Astrocyte of the cerebellum (primary cell): ENCODE data around the gene PGS1.
"Not testable (repeated sequence)": the region's sequence is repeated elsewhere in the genome, so short reads cannot be mapped to it uniquely, and the experiment has no call there.

ENCODE experiments used
- DNase-seq: peaks from one replicate; pipeline ENCODE4 v3.0.0-alpha.2; 2011; ENCODE audit warnings: low read depth
- H3K4me3 ChIP-seq: 2 replicates; pipeline ENCODE4 v1.5.1; 2011; ENCODE audit warnings: mild to moderate bottlenecking, low read depth, low read length, moderate library complexity
- in situ Hi-C: cut with HindIII; loops from 2 replicates; pipeline ENCODE4 v1.10.0; 2017; ENCODE audit warnings: low sequenced_read_pairs
- TF ChIP-seq, protein P1 (sequence below): IDR thresholded peaks from 2 replicates; pipeline ENCODE4 v1.5.1; 2012; ENCODE audit warnings: low read length, low read depth, moderate library complexity, mild to moderate bottlenecking; ENCODE audit errors: missing control alignments

PGS1 gene, protein sequence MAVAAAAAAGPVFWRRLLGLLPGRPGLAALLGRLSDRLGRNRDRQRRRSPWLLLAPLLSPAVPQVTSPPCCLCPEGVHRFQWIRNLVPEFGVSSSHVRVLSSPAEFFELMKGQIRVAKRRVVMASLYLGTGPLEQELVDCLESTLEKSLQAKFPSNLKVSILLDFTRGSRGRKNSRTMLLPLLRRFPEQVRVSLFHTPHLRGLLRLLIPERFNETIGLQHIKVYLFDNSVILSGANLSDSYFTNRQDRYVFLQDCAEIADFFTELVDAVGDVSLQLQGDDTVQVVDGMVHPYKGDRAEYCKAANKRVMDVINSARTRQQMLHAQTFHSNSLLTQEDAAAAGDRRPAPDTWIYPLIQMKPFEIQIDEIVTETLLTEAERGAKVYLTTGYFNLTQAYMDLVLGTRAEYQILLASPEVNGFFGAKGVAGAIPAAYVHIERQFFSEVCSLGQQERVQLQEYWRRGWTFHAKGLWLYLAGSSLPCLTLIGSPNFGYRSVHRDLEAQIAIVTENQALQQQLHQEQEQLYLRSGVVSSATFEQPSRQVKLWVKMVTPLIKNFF

DNA sequence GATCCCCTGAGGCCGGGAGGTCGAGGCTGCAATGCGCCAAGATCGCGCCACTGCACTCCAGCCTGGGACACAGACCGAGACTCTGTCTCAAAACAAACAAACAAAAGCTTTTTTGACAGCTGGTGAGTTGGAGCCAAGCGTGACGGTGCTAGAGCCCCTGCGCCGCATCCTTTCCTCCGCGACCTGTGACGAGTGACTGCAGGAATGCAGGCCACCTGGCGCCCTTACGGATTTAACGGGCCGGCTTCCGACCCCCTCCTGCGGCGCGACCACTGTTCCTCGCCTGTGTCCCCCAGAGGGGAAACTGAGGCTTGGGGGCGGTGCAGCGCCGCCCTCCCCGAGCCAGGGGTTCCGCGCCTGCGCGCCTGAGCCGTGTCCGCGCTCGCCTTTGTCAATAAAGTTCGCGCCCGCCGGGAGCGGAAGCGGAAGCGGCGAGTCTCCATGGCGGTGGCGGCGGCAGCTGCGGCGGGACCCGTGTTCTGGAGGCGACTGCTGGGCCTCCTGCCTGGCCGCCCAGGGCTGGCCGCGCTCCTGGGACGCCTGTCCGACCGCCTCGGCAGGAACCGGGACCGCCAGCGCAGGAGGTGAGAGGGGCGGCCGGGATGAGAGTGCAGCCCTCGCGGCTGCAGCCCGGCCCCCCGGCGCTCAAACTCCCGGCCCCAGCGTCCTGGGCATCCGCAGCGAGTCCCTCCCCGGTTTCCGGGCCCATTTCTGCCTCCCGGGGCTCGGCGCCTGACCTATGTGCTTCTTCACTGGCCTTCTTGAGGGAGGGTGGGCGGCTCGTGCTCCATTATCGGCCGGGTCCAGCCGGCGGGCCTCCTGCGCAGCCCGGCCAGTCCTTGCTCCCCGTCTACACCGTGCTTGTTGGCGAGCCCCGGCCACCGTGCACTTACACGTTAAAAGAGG is at the start of gene PGS1:
TSS of gene PGS1 (plus strand) at position 425 of the 906 bp plus-strand sequence. CDS start at position 442, 17 bp downstream.
- no peak for DNase-seq
- TF ChIP-seq, protein P1, sequence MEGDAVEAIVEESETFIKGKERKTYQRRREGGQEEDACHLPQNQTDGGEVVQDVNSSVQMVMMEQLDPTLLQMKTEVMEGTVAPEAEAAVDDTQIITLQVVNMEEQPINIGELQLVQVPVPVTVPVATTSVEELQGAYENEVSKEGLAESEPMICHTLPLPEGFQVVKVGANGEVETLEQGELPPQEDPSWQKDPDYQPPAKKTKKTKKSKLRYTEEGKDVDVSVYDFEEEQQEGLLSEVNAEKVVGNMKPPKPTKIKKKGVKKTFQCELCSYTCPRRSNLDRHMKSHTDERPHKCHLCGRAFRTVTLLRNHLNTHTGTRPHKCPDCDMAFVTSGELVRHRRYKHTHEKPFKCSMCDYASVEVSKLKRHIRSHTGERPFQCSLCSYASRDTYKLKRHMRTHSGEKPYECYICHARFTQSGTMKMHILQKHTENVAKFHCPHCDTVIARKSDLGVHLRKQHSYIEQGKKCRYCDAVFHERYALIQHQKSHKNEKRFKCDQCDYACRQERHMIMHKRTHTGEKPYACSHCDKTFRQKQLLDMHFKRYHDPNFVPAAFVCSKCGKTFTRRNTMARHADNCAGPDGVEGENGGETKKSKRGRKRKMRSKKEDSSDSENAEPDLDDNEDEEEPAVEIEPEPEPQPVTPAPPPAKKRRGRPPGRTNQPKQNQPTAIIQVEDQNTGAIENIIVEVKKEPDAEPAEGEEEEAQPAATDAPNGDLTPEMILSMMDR = no peak
- in situ Hi-C loops = no loop called here
- peak within 1 kb of the TSS; percentile 75 for H3K4me3 ChIP-seq

DNA sequence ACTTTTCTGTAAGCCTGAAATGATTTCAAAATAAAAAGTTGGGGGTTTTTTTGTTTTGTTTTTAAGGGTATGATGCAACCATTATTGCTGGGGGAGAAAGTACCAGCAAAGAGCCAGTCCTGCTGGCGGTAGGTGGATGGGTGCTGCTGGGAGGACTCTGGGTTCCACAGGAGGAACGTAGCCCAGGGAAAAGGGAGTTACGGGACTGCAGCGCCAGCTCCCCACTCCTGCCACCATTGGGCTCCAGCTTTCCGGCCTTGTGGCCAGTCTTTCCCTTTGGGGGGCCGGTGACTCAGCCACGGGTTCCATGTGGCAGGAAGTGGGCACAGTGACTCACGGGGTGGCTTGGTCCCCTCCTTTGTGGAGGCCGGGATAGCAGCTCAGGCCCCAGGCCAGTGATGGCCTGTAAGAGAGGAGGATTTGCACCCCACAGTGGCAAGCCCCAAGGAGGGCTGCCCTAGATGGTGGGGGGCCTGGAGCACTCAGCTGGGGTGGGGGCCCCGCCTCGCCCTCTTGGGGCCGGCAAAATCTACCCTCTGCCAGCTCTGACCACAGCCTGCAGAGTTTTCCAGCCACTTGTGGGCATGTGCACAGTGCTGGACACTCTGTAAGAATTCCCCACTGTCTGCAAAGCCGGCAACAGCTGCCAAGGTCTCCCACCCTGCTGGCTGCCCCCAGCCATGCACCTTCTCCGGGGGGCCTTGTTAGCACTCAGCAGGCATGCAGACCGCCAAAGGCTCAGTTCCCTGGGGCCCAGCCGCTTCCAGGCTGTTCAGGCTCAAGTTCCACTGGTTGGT is 49.0 kb upstream of the PGS1 start:
- DNase-seq = no peak
- in situ Hi-C loops = no loop called here
- TF ChIP-seq, protein P1 = peak; percentile 5
- no peak overlapping the region for H3K4me3 ChIP-seq

DNA sequence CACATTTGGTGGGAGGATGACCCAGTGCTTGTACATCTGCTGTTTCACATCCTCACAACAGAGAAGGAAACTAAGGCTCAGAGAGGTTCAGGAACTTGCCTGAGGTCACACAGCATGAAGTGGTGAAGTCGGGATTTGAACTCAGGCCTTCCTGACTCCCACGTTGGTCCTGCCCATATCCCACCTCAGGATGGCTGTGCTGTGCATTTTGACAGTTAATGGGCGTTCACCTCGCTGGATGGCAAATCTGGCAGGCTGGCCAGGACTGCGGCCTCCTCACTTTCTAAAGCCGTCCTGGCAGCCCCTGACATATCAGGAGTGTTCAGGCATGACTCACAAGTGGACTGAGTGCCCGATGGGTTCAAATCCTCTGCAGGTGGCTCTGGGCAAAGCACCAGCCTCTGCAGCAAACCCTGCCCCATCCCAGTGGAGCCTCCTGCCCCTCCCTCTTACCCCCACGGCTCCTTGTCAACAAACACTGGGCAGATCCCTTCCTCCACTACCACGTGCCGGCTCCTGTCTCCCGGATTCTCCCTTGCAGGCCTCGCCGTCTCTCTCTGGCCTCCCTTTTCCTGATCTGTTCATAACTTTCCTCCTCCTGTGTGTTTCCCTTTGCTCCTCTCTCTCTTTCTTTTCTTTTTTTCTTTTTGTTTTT is 47.8 kb upstream of the PGS1 start:
- no peak for DNase-seq
- TF ChIP-seq, protein P1 = no peak
- in situ Hi-C loops = no loop called here
- H3K4me3 ChIP-seq = no peak overlapping the region

DNA sequence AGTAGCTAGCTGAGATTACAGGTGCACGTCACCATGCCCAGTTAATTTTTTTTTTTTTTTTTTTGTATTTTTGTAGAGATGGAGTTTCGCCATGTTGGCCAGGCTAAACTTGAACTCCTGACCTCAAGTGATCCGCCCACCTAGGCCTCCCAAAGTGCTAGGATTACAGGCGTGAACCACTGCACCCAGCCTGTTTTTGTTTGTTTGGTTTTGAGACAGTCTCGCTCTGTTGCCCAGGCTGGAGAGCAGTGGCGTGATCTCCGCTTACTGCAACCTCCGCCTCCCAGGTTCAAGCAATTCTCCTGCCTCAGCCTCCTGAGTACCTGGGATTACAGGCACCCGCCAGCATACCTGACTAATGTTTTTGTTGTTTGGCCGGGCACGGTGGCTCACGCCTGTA is 47.1 kb upstream of the PGS1 start:
- in situ Hi-C loops, DNase-seq, H3K4me3 ChIP-seq: not testable (repeated sequence)

DNA sequence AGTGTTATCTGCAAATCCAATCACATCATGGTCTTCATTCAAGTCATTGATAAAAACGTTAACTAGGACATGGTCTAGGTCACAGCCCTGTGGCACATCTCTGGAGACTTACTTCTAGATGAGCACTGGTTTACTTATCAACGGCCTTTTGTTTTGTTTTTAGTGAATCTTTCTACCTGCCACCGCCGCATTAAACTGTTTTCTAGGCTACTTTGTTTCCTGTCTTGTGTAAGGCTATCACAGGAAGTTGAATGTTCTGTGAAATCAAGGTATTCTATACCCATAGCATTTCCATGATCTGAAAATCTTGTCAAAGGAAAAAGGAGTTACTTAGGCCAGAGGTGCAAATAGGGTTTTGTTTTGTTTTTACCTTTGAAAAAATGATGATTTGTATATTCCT is 45.5 kb upstream of the PGS1 start:
- TF ChIP-seq, protein P1 = no peak
- no peak for DNase-seq
- in situ Hi-C loops = no loop called here
- H3K4me3 ChIP-seq = no peak overlapping the region

DNA sequence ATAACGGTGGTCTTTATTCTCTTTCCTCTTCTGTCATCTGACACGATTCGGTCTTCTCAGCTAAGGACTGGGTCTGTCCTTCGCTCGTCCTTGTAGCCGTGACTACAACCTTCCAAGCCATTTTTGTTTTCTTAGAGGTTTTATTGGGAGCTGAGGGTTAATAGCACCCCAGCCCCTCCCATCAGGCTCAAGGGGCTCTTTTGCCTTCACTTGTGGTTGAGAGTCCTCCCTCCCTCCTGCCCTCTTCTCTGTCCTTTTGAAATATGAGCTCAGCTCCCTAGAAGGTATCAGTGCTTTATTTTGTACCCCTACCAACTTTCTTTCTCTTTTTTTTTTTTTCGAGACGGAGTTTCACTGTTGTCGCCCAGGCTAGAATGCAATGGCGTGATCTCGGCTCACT is 43.2 kb upstream of the PGS1 start:
- in situ Hi-C loops = no loop called here
- DNase-seq = no peak
- no peak overlapping the region for H3K4me3 ChIP-seq
- TF ChIP-seq, protein P1 = no peak
